Activated CD4-positive, alpha-beta T cell treated with anti-CD3 and anti-CD28 coated beads, Interleukin-2, amount 50 U/mL, for 4 hours (primary cell): ENCODE data around the gene PRKCB.

Source experiments
- DNase-seq, 2 experiments: peaks; one replicate each; pipeline ENCODE4 v3.0.0-alpha.2; 2020

PRKCB gene

GRCh38 chr16:23836404-23837311 lies 875 bp downstream of the PRKCB start:
- DNase-seq, result peak; percentile 41 to 42

DNA sequence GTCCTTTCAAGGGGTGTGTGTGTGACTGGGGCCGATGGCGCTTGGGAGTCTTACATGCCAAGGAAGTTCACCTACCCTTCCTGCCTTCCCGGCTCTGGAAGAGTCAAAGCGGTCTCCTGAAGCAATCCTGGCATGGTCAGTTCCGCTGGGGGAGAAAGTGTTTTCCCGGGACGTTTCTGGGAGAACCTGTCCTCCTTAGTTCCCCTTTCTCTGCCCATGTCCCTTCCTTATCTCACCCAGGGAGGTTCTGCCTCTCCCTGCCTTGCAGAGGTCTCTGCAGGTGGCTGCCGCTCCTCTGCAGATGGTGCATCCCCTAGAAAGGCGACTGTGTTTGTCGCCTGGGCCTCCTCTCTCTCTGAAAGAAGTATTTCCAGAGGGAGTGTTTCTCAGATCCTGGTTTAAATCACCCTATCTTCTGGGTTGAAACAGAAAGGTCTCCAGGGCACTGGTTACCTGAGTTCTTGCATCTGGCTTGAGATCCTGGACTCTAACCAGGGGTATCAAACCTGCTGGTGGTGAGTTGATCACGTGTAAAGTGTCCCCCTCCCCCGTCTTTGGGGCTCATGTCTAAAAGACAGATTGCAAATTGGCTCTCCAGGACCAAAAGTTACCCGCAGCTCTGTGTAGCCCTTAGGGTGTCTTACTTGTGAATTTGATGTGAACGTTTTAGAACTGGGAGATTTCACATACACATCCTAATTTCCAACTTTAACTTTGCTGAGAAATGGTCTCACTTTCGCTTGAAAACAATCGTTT lies 1.9 kb downstream of the PRKCB start:
- DNase-seq, result no peak

DNA sequence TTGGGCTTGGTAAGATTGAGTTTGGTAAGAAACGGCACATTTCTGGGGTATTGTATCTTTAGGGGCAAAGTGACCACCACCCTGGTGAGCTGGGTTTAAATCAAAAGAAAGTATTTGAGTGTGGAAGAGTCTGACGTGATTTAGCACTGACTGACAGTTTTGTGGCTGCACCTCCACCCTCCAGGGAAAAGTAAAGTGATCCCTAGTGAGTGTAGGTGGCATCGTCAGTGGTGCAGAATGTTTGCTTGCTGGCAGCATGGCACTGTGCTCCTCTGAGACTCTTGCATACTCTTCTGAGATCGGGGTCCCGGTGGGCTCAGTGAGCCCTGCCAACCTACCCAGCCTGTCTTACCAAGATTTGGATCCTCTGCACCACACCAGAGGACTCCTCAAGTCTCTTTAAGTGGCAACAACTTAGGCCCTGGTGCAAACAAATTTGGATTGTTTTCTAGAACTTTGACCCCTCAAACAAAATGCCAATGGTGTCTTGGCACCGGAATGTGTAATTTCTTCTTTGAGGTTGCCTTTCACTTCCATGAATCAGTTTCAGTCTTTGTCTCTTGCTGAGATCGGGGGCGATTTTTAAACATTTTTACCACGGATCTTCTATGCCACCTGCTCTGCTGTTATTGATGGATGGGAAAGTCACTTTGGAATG lies 2.8 kb downstream of the PRKCB start:
- DNase-seq, result no peak

DNA sequence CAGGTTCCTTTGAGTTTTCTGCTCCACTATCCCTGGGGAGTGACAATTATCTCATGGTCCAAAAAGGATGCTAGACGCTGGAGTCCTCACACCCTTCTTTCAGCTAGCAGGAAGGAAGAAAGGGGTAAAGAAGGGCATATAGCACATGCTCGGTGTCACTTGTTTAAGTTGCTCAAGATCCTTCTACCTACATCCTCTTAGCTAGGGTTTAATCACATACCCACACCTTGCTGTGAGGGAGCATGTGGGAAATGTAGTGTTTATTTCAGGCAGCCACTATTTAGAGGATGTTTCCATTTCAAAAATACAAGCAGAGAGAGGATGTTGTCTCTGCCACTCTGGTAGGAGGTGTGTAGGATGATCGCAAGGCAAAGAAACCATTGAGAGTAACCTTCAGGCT lies 4.5 kb downstream of the PRKCB start:
- DNase-seq, result no peak

DNA sequence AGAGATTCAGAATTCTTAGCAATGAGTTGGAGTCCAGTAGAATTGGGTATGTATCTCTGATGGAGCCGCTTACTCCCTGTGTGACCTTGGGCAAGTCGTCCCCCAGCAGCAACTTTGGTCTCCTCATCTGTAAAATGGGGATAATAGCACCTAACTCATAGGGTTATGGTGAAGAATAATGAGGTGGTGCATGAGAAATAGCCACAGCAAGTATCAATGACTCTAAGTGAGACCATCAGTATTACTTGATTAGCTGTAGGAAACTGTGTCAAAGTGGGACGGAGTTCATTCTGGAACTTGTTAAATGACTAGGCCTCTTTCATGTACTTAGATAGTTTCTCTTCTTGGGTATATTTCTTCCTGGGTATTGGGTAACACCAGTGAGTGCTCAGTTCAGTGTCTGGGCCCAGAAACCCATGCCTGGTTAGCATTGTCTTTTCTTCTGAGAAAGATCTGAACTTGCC lies 6.4 kb downstream of the PRKCB start:
- DNase-seq, result no peak

DNA sequence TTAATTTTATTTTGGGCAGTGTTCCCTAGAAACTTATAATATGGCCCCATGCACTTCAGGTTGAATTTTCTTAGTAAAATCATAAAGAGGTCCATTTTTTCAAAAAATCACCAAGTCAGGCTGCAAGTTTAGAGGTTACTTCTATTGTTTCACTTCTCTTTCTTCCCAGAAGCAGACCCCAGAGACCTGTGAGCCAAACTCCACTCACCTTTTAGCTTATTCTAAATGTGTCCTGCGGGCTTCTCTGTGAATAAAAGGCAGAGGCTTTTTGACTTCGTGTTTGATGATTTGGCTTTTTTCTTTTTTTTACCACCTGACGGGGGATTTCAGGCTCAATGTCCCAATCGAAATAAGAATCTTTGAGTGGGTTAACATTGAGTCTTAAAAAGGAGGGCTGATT lies 7.4 kb downstream of the PRKCB start:
- no peak for DNase-seq

DNA sequence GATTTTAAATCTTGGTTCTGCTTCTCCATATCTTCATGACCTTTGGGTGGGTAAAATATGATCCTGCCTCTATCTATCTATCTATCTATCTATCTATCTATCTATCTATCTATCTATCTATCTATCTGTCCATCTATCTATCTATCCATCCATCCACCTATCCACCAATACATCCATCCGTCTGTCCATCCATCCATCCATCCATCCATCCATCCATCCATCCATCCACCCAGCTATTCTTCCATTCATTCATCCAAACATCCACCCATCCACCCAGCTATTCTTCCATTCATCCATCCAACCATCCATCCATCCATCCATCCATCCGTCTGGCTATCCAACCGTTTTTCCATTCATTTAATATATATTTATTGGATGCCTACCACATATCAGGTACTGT lies 11.5 kb downstream of the PRKCB start:
- no peak for DNase-seq

GRCh38 chr16:23847948-23848347 lies 12.2 kb downstream of the PRKCB start:
- peak; percentile 48 to 54 for DNase-seq

GRCh38 chr16:23848958-23849357 lies 13.2 kb downstream of the PRKCB start:
- DNase-seq, result no peak

GRCh38 chr16:23852794-23853562 lies 17.2 kb downstream of the PRKCB start:
- DNase-seq, result no peak

DNA sequence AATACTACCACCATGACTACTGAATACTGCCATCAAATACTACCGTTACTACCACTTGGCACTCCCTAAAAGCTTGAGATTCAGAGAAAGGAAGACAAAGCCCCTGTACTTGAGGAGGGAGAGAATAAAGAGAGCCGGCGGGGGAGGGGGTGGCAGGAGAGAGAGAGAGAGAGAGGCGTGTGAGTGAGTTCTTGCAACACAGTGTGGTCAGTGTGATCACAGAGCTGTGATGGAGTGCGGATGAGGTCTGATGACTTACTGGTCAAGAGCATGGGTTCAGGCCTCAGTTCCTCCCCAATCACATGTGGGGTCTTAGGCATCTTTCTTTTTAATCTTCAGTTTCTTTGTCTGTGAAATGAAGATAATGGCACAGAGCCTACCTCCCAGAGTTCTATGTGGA lies 19.2 kb downstream of the PRKCB start:
- no peak for DNase-seq

GRCh38 chr16:23856251-23856709 lies 20.5 kb downstream of the PRKCB start:
- no peak for DNase-seq

DNA sequence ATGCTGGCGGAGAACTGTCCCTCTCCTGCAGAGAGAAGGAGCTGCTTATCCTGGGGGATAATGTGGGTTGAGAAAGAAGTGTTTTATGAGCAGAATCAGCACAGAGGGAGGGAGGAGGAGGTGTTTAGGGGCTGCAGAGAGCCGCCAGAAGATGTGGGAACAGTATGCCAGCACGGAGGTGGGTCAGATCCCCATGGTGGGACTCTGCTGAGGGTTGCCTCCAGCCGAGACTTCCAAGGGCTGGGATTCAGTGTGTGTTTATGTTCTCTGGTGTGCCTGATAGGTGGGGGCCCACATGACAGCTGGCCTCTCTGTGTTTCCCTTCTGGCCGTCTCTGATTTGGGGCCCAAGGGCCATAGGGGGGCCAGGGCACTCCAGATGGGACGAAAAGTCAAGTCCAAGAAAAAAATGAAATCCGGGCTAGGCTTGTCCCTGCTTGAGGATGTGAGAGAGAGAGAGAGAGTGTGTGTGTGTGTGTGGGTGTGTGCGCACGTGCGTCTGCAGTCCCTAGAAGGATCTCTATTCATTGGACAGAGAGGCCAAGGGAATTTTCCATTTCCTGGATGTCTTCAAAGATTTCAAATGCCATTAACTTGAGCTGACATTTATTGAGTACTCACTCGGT lies 21.6 kb downstream of the PRKCB start:
- DNase-seq, result no peak

DNA sequence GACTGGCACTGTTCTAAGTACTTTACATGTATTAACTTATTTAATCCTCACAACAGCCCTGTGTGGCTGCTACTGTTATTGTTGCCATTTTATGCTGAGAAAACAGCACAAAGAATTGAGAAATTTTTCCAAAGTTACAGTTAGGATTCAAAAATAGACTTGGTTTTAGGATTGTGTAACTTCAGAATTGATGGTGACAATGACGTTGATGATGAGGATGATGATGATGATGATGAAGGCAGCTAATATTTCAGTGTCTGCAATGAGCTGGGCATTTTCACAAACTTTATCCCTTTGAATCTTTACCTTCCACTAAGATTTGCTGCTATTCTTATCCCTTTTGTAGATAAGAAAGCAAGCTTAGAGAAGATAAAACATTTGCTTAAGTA lies 22.1 kb downstream of the PRKCB start:
- DNase-seq, result no peak

GRCh38 chr16:23858542-23858941 lies 22.8 kb downstream of the PRKCB start:
- DNase-seq, result no peak

DNA sequence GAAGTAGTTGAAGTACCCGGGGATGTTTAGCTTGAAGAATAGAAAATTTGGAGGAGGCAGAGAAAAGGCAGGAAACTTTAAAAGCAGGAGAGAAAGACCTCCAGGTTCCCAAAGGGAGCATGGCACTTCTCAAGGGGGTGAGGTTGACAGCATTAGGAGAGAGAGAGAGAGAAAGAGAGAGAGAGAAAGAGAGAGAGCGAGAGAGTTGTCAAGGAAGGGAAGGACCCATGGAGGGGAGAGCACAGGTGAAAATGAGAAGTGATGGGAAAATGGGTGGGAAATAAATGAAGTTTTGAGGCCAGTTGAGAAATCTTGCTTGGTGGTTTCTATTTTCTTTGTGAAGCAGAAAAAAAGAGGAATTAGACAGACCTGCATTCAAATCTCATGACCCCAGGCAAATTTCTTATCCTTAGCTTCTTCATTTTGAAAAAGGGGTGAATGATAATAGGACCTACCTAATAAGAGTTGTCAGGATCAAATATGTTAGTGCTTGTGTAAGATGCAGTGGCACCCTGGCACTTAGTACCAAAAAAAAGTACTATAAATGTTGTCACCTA lies 24.0 kb downstream of the PRKCB start:
- DNase-seq, result no peak

DNA sequence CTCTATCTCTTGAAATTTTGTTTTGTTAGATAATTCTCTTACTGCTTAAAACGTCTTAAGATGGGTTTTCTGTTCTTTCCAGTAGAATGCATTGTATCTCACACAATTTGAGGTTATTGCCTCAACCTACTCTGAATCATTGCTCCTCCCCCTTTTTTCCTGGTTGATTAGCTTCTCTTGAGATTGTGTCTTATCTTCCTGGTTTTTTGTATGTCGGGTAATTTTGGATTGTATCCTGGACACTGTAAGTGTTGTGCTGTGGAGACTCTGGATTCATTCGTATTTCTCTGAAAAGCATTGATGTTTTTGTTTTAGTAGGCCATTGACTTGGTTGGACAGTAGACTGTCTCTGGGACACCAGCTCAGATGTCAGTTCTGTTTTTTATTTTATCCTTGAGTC lies 26.1 kb downstream of the PRKCB start:
- no peak for DNase-seq

DNA sequence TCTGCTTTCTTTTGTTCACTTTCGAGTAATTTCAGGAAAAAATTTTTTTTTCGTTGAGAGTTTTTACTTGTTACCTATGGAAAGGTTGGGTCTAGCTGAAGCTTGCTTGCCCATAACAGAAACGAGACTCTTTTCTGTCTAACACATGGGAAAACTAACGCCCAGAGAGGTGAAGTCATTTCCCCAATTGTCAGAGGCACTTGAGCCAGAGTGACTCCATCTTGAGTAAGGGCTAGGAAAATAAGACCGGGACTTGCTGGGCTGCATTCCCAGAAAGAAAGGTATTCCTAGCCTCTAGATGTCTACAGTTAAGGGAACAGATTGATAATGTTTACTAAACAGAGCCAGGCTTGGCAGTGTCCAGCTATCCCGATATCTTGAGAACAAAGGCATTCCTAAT lies 26.8 kb downstream of the PRKCB start:
- no peak for DNase-seq

DNA sequence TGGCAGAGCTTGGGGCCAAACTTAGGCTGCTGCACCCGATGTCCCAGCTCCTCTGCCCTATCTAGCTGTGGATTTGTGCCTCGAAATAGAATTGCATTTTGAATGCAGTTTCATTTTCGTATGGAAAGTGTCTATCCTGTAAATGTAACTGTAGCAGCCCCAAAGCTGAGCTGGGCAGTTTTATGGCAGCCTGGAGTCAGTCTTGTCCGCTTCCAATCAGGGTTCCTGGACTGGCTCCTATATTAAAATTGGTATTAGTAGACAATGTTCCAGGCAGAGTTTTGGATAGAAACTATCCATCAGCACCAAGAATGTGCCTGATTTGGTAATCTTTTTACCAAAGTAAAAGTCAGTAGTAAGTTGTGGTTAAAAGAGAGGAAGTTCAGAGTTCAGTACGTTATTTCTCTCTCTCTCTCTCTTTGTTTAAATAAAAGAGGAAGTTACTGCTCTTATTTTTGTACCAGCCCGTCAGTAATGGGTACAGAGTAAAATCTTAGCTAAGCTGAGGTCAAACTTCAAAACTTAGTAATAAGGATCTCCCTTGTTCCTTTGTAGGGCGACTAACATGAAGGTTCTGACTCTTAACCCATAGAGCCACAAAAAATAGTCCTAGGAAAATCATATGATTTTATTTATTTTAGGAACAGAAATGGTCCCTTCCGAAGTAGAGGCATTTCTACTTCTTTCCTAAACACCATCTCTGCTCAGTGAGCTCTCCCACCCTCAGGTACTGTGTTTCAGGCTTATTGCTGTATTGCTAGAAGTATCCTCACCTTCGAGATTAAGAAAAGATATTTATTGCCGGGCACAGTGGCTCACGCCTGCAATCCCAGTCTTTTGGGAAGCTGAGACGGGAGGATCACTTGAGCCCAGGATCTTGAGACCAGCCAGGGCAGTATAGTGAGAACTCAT lies 28.0 kb downstream of the PRKCB start:
- no peak for DNase-seq

DNA sequence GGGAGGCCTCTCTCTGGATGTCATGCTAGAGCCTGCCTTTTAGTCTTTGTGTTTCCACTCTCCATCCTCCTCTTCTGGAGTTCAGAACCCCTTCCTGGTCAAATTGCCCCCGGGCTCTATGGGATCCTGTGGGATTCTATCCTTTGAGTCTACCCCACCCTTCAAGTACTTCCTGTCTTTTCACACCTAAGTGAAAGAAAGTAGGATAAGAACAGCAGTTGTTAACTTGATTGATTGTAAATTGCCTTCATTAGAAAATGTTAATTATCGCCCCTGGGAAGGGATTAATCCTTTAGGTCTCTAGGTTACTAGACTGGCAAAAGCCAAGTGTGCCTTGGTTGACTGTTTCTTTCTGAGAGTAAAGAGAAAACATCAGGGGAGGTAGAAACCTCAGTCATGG lies 30.1 kb downstream of the PRKCB start:
- DNase-seq, result no peak

GRCh38 chr16:23866621-23867020 lies 30.8 kb downstream of the PRKCB start:
- DNase-seq, result no peak
